IMR-90 (cell line): Measurements from ENCODE around the gene UGT1A1. TPM values are rescaled to one million over a fixed set of nuclear protein-coding genes. Genes with fewer than 3 reads are reported as not detected.
A peak's percentile ranks its signal among the peaks of the same experiment; 100 is the strongest.

Experiments
- ATAC-seq: fragments of 200-7000 bp; cut with Tn5 transposase; 2 replicates; pipeline ENCODE4 v1.9.1; 2020; ENCODE audit warnings: low read depth, mild to moderate bottlenecking, moderate library complexity
- BruUV-seq: library from RNA; stranded (reverse); fragments of 400-500 nt; replicated peaks from 2 replicates; lab custom pipeline; 2021; lab: Mats Ljungman, UMichigan
- CTCF ChIA-PET: fragments of 300-600 bp; formaldehyde crosslinking; extraction: SDS; loops from one replicate; lab custom pipeline; 2021; ENCODE audit warnings: antibody characterized with exemption; lab: Yijun Ruan, JAX
- POLR2A ChIA-PET: fragments of 300-600 bp; sonication (Branson Sonifier 250); formaldehyde crosslinking; loops from one replicate; lab custom pipeline; 2022; ENCODE audit warnings: antibody characterized with exemption; ENCODE audit not compliant: unreplicated experiment; lab: Charles Lee
- DNase-seq: peaks from one replicate; pipeline ENCODE4 v3.0.0; 2013
- H2AFZ ChIP-seq: replicated peaks from 2 replicates; pipeline ENCODE3; 2013; ENCODE audit warnings: low read length, mild to moderate bottlenecking; ENCODE audit not compliant: poor library complexity
- H2AK5ac ChIP-seq: 2 replicates; pipeline ENCODE4 v1.6.1; 2013; ENCODE audit warnings: low read depth, low read length, inconsistent platforms
- H2AK9ac ChIP-seq: replicated peaks from 2 replicates; pipeline ENCODE3; 2013; ENCODE audit warnings: mild to moderate bottlenecking, low read depth, low read length, moderate library complexity; ENCODE audit not compliant: poor library complexity
- H2BK120ac ChIP-seq: 2 replicates; pipeline ENCODE4 v1.6.1; 2013; ENCODE audit warnings: low read depth, low read length, inconsistent platforms
- H2BK15ac ChIP-seq: 3 replicates; pipeline ENCODE4 v1.6.1; 2013; ENCODE audit warnings: low read depth, low read length, inconsistent platforms
- H2BK20ac ChIP-seq: 2 replicates; pipeline ENCODE4 v1.6.1; 2013; ENCODE audit warnings: low read depth, mild to moderate bottlenecking, inconsistent platforms, low read length, moderate library complexity
- H2BK5ac ChIP-seq: 2 replicates; pipeline ENCODE4 v1.6.1; 2013; ENCODE audit warnings: mild to moderate bottlenecking, low read depth, low read length, inconsistent platforms; ENCODE audit not compliant: poor library complexity, severe bottlenecking
- H3K14ac ChIP-seq: replicated peaks from 2 replicates; pipeline ENCODE4 v1.6.1; 2013; ENCODE audit warnings: low read depth, low read length, inconsistent platforms
- H3K18ac ChIP-seq: 2 replicates; pipeline ENCODE4 v1.6.1; 2013; ENCODE audit warnings: low read depth, low read length, control low read depth
- H3K23ac ChIP-seq: 2 replicates; pipeline ENCODE4 v1.6.1; 2013; ENCODE audit warnings: low read depth, low read length, inconsistent platforms
- H3K27ac ChIP-seq: 2 replicates; pipeline ENCODE4 v1.5.1; 2013; ENCODE audit warnings: mild to moderate bottlenecking, control low read depth, low read length; ENCODE audit not compliant: insufficient read depth
- H3K27me3 ChIP-seq: 2 replicates; pipeline ENCODE4 v1.6.1; 2013; ENCODE audit warnings: low read length; ENCODE audit not compliant: control insufficient read depth, insufficient read depth
- H3K36me3 ChIP-seq: 2 replicates; pipeline ENCODE4 v1.6.1; 2013; ENCODE audit warnings: low read length, mixed read lengths; ENCODE audit not compliant: control insufficient read depth, insufficient read depth
- H3K4ac ChIP-seq: 2 replicates; pipeline ENCODE4 v1.6.1; 2013; ENCODE audit warnings: low read depth, low read length, inconsistent platforms
- H3K4me1 ChIP-seq: 2 replicates; pipeline ENCODE4 v1.6.1; 2013; ENCODE audit warnings: low read length, mixed read lengths; ENCODE audit not compliant: control insufficient read depth, insufficient read depth
- H3K4me2 ChIP-seq: 2 replicates; pipeline ENCODE4 v1.6.1; 2013; ENCODE audit warnings: low read depth, mild to moderate bottlenecking, control low read depth, low read length, moderate library complexity
- H3K4me3 ChIP-seq: 2 replicates; pipeline ENCODE4 v1.5.1; 2013; ENCODE audit warnings: low read depth, mild to moderate bottlenecking, control low read depth, low read length, moderate library complexity; ENCODE audit not compliant: insufficient read depth
- H3K56ac ChIP-seq: 2 replicates; pipeline ENCODE4 v1.6.1; 2013; ENCODE audit warnings: low read length, inconsistent platforms; ENCODE audit not compliant: insufficient read depth; ENCODE audit errors: extremely low read depth
- H3K79me1 ChIP-seq, 2 experiments: 2 replicates each; pipeline ENCODE4 v1.6.1; 2013; ENCODE audit warnings: low read length in 2 of 2, inconsistent platforms in 1 of 2, low read depth in 1 of 2
- H3K9ac ChIP-seq: 2 replicates; pipeline ENCODE4 v1.6.1; 2013; ENCODE audit warnings: low read depth, low read length, control low read depth
- H3K9me1 ChIP-seq: 2 replicates; pipeline ENCODE4 v1.6.1; 2013; ENCODE audit warnings: low read length, inconsistent platforms; ENCODE audit not compliant: insufficient read depth
- H3K9me3 ChIP-seq: 2 replicates; pipeline ENCODE4 v1.6.1; 2013; ENCODE audit warnings: low read length; ENCODE audit not compliant: control insufficient read depth, insufficient read depth
- H4K20me1 ChIP-seq: 2 replicates; pipeline ENCODE4 v1.6.1; 2013; ENCODE audit warnings: low read length, inconsistent platforms; ENCODE audit not compliant: insufficient read depth
- H4K5ac ChIP-seq: 2 replicates; pipeline ENCODE4 v1.6.1; 2013; ENCODE audit warnings: mild to moderate bottlenecking, low read depth, low read length, control low read depth
- H4K8ac ChIP-seq, 2 experiments: 2 replicates each; pipeline ENCODE4 v1.6.1; 2013; ENCODE audit warnings: low read depth in 2 of 2, low read length in 2 of 2, control low read depth in 1 of 2, inconsistent platforms in 1 of 2
- H4K91ac ChIP-seq: 2 replicates; pipeline ENCODE4 v1.6.1; 2013; ENCODE audit warnings: low read depth, low read length, inconsistent platforms; ENCODE audit not compliant: insufficient read depth
- CEBPB ChIP-seq: IDR thresholded peaks from 2 replicates; pipeline ENCODE4 v1.6.1; 2012; ENCODE audit warnings: low read depth, low read length, improper control_type of control experiment
- CHD1 ChIP-seq: IDR thresholded peaks from 2 replicates; pipeline ENCODE4 v1.6.1; 2012; ENCODE audit warnings: low read depth, low read length, improper control_type of control experiment
- CTCF ChIP-seq: conservative IDR thresholded peaks from 2 replicates; pipeline ENCODE4 v1.5.1; 2012; ENCODE audit warnings: mild to moderate bottlenecking, low read depth, low read length, improper control_type of control experiment
- ELK1 ChIP-seq: fragments of 150-350 bp; IDR thresholded peaks from 2 replicates; pipeline ENCODE4 v1.6.1; 2016; ENCODE audit warnings: low read depth, mild to moderate bottlenecking, low read length, moderate library complexity, borderline replicate concordance
- FOS ChIP-seq: fragments of 150-350 bp; IDR thresholded peaks from 2 replicates; pipeline ENCODE4 v1.6.1; 2016; ENCODE audit warnings: low read depth, low read length
- MAFK ChIP-seq: IDR thresholded peaks from 2 replicates; pipeline ENCODE4 v1.6.1; 2012; ENCODE audit warnings: low read depth, low read length, improper control_type of control experiment
- MAZ ChIP-seq: IDR thresholded peaks from 2 replicates; pipeline ENCODE4 v1.6.1; 2012; ENCODE audit warnings: low read depth, mild to moderate bottlenecking, low read length, improper control_type of control experiment, moderate library complexity, borderline replicate concordance
- MXI1 ChIP-seq: IDR thresholded peaks from 2 replicates; pipeline ENCODE4 v1.6.1; 2012; ENCODE audit warnings: low read depth, mild to moderate bottlenecking, low read length, moderate library complexity, borderline replicate concordance
- NFE2L2 ChIP-seq: fragments of 150-350 bp; IDR thresholded peaks from 2 replicates; pipeline ENCODE4 v1.6.1; 2016; ENCODE audit warnings: low read depth, mild to moderate bottlenecking, low read length
- RAD21 ChIP-seq: IDR thresholded peaks from 2 replicates; pipeline ENCODE4 v1.6.1; 2012; ENCODE audit warnings: low read length, improper control_type of control experiment
- RCOR1 ChIP-seq: IDR thresholded peaks from 2 replicates; pipeline ENCODE4 v1.6.1; 2012; ENCODE audit warnings: mild to moderate bottlenecking, low read length, improper control_type of control experiment; ENCODE audit not compliant: insufficient replicate concordance
- RFX5 ChIP-seq: IDR thresholded peaks from 2 replicates; pipeline ENCODE4 v1.8.0; 2012; ENCODE audit warnings: low read depth, mild to moderate bottlenecking, low read length, moderate library complexity
- SMC3 ChIP-seq: fragments of 150-350 bp; IDR thresholded peaks from 2 replicates; pipeline ENCODE4 v1.6.1; 2016; ENCODE audit warnings: low read depth, mild to moderate bottlenecking, antibody characterized with exemption, low read length, moderate library complexity
- USF2 ChIP-seq: fragments of 150-350 bp; IDR thresholded peaks from 2 replicates; pipeline ENCODE4 v1.6.1; 2017; ENCODE audit warnings: mild to moderate bottlenecking, antibody characterized with exemption, low read length, low read depth
- WGBS, 2 experiments: methylation state at CpG; one replicate each; pipeline versions ENCODE4 v1.1.5 to v1.1.7; 2013; ENCODE audit warnings: missing lambda C conversion rate in 2 of 2; ENCODE audit not compliant: insufficient read length in 1 of 2; ENCODE audit errors: extremely low coverage in 2 of 2; 5-methylcytosine and 5-hydroxymethylcytosine counted together
- dilution Hi-C: fragments of 300-500 bp; cut with HindIII; formaldehyde crosslinking; loops from one replicate; pipeline ENCODE4 v1.14.3; 2018; ENCODE audit warnings: low sequenced_read_pairs; ENCODE audit not compliant: unreplicated experiment
- in situ Hi-C: fragments of 300-500 bp; cut with MboI; formaldehyde crosslinking; loops from 3 replicates; pipeline ENCODE4 v1.14.3; 2019; ENCODE audit warnings: low sequenced_read_pairs, inconsistent platforms, mixed read lengths
- intact Hi-C: fragments of 100-400 bp; cut with micrococcal nuclease; formaldehyde crosslinking; loops from 2 replicates; pipeline ENCODE4 v1.10.0; 2022
- polyA plus RNA-seq, 3 experiments: library from polyadenylated mRNA; depleted of rRNA; stranded (reverse); fragments of >200 nt; gene quantifications; 2 replicates each; pipeline ENCODE4 v1.2.3, GENCODE V29; 2012; ENCODE audit warnings: low replicate concordance in 1 of 3
- total RNA-seq: library from RNA; depleted of rRNA; stranded (reverse); fragments of >200 nt; gene quantifications from 2 replicates; pipeline ENCODE4 v1.2.3, GENCODE V29; 2012

UGT1A1 gene
- total and polyA plus RNA-seq, 2 of the 4 experiments (the other 2 are of a cell fraction) = not detected

- H3K9me1 ChIP-seq = no peaks in the 10 kb centered on the region
- no peak overlapping the region for H3K56ac ChIP-seq
- no peaks in the 10 kb centered on the region for H3K36me3 ChIP-seq
- POLR2A ChIA-PET = no interaction called here
- H3K18ac ChIP-seq = no peak overlapping the region
- H4K91ac ChIP-seq = no peak overlapping the region; the same call in 1 of the 2 replicates
- DNase-seq (peak; percentile 73), ATAC-seq (peak; percentile 95)
- CTCF ChIA-PET = interaction anchor here (0.5 to 1.0 kb wide), 6 partner anchors 62 to 355 kb away, joined by 3 read pairs; no protein-coding TSS in a partner anchor
- no peak overlapping the region for H2BK120ac ChIP-seq
- H4K5ac ChIP-seq = no peak overlapping the region
- no peak overlapping the region for H2AK5ac ChIP-seq
- H2BK20ac ChIP-seq = no peak overlapping the region
- H4K8ac ChIP-seq = no peak overlapping the region
- peaks cover 4% of the 10 kb centered on the region for H3K4me1 ChIP-seq
- no peak overlapping the region for H2BK5ac ChIP-seq
- intact Hi-C loops (loop anchor here (1.0 to 5.0 kb wide), 4 partner anchors 154 to 1406 kb away; no protein-coding TSS in a partner anchor), dilution Hi-C loops (no loop called here), in situ Hi-C loops (loop anchor here (5.0 kb wide), 1 partner anchor 264 kb away; no protein-coding TSS in a partner anchor)
- H3K9me3 ChIP-seq = no peaks in the 10 kb centered on the region
- no peak overlapping the region for H2BK15ac ChIP-seq
- 48% methylated on average over 4 of the region's 11 CpGs; no CpG with 5 or more reads in 1 of the 2 experiments for WGBS, 2 experiments
- no peaks in the 10 kb centered on the region for H3K79me1 ChIP-seq
- no peak overlapping the region for H3K4me2 ChIP-seq
- H3K23ac ChIP-seq = no peak overlapping the region
- no peaks in the 10 kb centered on the region for H3K27me3 ChIP-seq
- H2AFZ ChIP-seq = peak overlapping the region; percentile 72
- H4K20me1 ChIP-seq = no peaks in the 10 kb centered on the region
- H2AK9ac ChIP-seq = no peak overlapping the region
- no peak overlapping the region for H3K4me3 ChIP-seq
- H3K14ac ChIP-seq = no peak overlapping the region
- no peak overlapping the region for H3K4ac ChIP-seq
- no TSS peak for BruUV-seq
- no peak overlapping the region for H3K9ac ChIP-seq
- H3K27ac ChIP-seq = no peak overlapping the region
- TF ChIP-seq MAZ (peak; percentile 44; the same call in 1 of the 2 replicates), RAD21 (peak; percentile 86), NFE2L2 (no peak), MAFK (no peak), ELK1 (no peak), CEBPB (no peak), USF2 (no peak), SMC3 (peak; percentile 78), FOS (no peak), MXI1 (no peak), CTCF (peak; percentile 86), CHD1 (no peak), RCOR1 (no peak), RFX5 (no peak)
Measured at GRCh38 chr2:233711312-233712008, 48.6 kb upstream of the UGT1A1 start.
